Left lung (tissue), 10 donors: ENCODE data around the gene RNF10. TPM values are rescaled to one million over a fixed set of nuclear protein-coding genes. Genes with fewer than 3 reads are reported as not detected.

Experiments used
- ATAC-seq: fragments of 200-7000 bp; cut with Tn5 transposase; one replicate; pipeline ENCODE4 v1.9.1; 2020; ENCODE audit warnings: moderate library complexity
- DNase-seq, 4 donors: peaks; one replicate each; pipeline ENCODE4 v3.0.0-alpha.2; 2013 to 2020
- H3K27ac ChIP-seq, 2 donors: fragments of 200-600 bp; sonication (generic) in 1 of 2; one replicate each; pipeline versions ENCODE4 v1.5.0 to v1.8.0; 2020 to 2021
- H3K27me3 ChIP-seq, 2 donors: fragments of 200-600 bp; sonication (generic) in 1 of 2; one replicate each; pipeline versions ENCODE4 v1.5.0 to v1.8.0; 2020 to 2021
- H3K36me3 ChIP-seq, 2 donors: fragments of 200-600 bp; sonication (generic) in 1 of 2; one replicate each; pipeline versions ENCODE4 v1.5.0 to v1.8.0; 2020 to 2021
- H3K4me1 ChIP-seq, 2 donors: fragments of 200-600 bp; one replicate each; pipeline ENCODE4 v1.8.0; 2021
- H3K4me3 ChIP-seq, 2 donors: fragments of 200-600 bp; sonication (generic) in 1 of 2; one replicate each; pipeline versions ENCODE4 v1.5.0 to v1.8.0; 2020 to 2021; ENCODE audit warnings: mild to moderate bottlenecking in 1 of 2
- H3K9me3 ChIP-seq, 2 donors: fragments of 200-600 bp; sonication (generic) in 1 of 2; one replicate each; pipeline versions ENCODE4 v1.5.0 to v1.8.0; 2020 to 2021
- CTCF ChIP-seq, 2 donors: fragments of 200-600 bp; sonication (generic) in 1 of 2; IDR thresholded peaks; one replicate each; pipeline versions ENCODE4 v1.5.0 to v1.8.0; 2021; ENCODE audit warnings: antibody characterized with exemption in 2 of 2
- intact Hi-C, 2 donors: fragments of 100-400 bp; cut with DNase I; formaldehyde crosslinking; loops; one replicate each; pipeline versions ENCODE4 v1.11.2 to v1.14.2; 2022
- polyA plus RNA-seq, 6 donors: library from polyadenylated mRNA; unstranded; fragments of 120-200 nt; gene quantifications; one replicate each; pipeline ENCODE4 v1.2.1, GENCODE V29; 2013; ENCODE audit not compliant: insufficient read length in 6 of 6
- total RNA-seq, 2 donors: library from RNA; stranded (reverse); fragmentation: NEBNext Ultra II Directional; extraction: Animal tissue kit (Norgen Biotek cat#: 25700); gene quantifications; one replicate each; pipeline ENCODE4 v1.2.1, GENCODE V29; 2021
- donor health status: DM: no; HTN: yes; CAD: no.
- donor health status: DM: no; HTN: no; CAD: no.

Gene RNF10
- total and polyA plus RNA-seq, 8 donors, result 155 to 251 (median 219) TPM

GRCh38 chr12:120496413-120497340 lies 37.5 kb upstream of the RNF10 start:
- peak overlapping the region; percentile 83 to 90 for H3K27ac ChIP-seq
- H3K4me1 ChIP-seq, result peaks cover 11 to 28% of the 10 kb centered on the region in 2 donors
- ATAC-seq (peak; percentile 75), DNase-seq (peak; percentile 36 to 85 (median 70))
- H3K27me3 ChIP-seq, result no peaks in the 10 kb centered on the region
- peak overlapping the region; percentile 95 to 99 for H3K4me3 ChIP-seq
- no peak for TF ChIP-seq CTCF (IDR thresholded peaks at IDR 0.05)
- no peaks in the 10 kb centered on the region for H3K9me3 ChIP-seq
- intact Hi-C loops, result no loop called here
- peaks cover 0 to 30% of the 10 kb centered on the region in 2 donors for H3K36me3 ChIP-seq

GRCh38 chr12:120497524-120498150 lies 36.5 kb upstream of the RNF10 start:
- Histone ChIP-seq H3K4me1 (peaks cover 11 to 28% of the 10 kb centered on the region in 2 donors), H3K36me3 (peaks cover 0 to 37% of the 10 kb centered on the region in 2 donors), H3K27me3 (no peaks in the 10 kb centered on the region), H3K9me3 (no peaks in the 10 kb centered on the region), H3K27ac (peak overlapping the region; percentile 14 to 83), H3K4me3 (peak overlapping the region; percentile 95 to 99)
- DNase-seq (no peak), ATAC-seq (no peak)
- TF ChIP-seq CTCF (IDR thresholded peaks at IDR 0.05), result no peak
- intact Hi-C loops, result no loop called here

- DNase-seq (no peak), ATAC-seq (no peak)
- no peaks in the 10 kb centered on the region for H3K27me3 ChIP-seq
- peaks cover 0 to 50% of the 10 kb centered on the region in 2 donors for H3K36me3 ChIP-seq
- intact Hi-C loops, result no loop called here
- no peak for TF ChIP-seq CTCF (IDR thresholded peaks at IDR 0.05)
- peaks cover 11 to 28% of the 10 kb centered on the region in 2 donors for H3K4me1 ChIP-seq
- no peaks in the 10 kb centered on the region for H3K9me3 ChIP-seq
- no peak overlapping the region for H3K27ac ChIP-seq
- no peak overlapping the region for H3K4me3 ChIP-seq
Observed at GRCh38 chr12:120498870-120499515, 35.2 kb upstream of the RNF10 start.

GRCh38 chr12:120500581-120500980 lies 33.6 kb upstream of the RNF10 start:
- Histone ChIP-seq H3K36me3 (peaks cover 0 to 53% of the 10 kb centered on the region in 2 donors), H3K27me3 (no peaks in the 10 kb centered on the region), H3K9me3 (no peaks in the 10 kb centered on the region), H3K4me3 (no peak overlapping the region), H3K4me1 (peaks cover 11 to 20% of the 10 kb centered on the region in 2 donors), H3K27ac (no peak overlapping the region)
- intact Hi-C loops, result no loop called here
- DNase-seq (peak in 1 of 4 donors; percentile 13), ATAC-seq (no peak)
- TF ChIP-seq CTCF (IDR thresholded peaks at IDR 0.05), result no peak
